Measurements from ENCODE around the gene CD79B. TPM values are rescaled to one million over a fixed set of nuclear protein-coding genes. Genes with fewer than 3 reads are reported as not detected.
"Not testable (repeated sequence)": the region's sequence is repeated elsewhere in the genome, so short reads cannot be mapped to it uniquely, and the experiment has no call there.

CD79B gene
- total RNA-seq, 2 donors from 2014 or later = 33.8 to 58.6 TPM

DNA sequence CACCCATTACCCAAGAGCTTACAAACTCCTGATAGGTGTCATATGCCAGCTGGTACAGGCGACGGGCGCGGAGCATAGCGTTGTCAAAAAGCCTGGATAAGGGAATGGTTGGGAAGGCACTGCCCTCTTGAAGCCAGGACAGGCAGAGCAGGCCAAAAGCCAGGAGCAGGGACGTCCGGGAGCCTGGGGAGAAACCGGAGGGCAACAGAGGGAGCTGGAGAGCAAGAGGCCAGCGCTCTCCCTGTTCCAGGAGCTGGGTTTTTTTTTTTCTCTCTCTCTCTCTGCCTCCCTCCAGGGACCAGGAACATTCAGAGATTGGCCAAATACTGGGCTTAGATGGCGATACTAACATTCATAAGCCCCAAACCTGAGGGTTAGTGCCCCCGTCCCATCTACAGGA, 50.8 kb downstream of the CD79B start:
- not testable (repeated sequence) for H3K36me3 Mint-ChIP-seq; H3K9me3 Mint-ChIP-seq; H3K27ac Mint-ChIP-seq; H3K27me3 Mint-ChIP-seq; ATAC-seq; DNase-seq (ENCODE audit: low spot score); H3K4me1 Mint-ChIP-seq (ENCODE audit: low read depth in 2 of 2); H3K4me3 Mint-ChIP-seq

DNA sequence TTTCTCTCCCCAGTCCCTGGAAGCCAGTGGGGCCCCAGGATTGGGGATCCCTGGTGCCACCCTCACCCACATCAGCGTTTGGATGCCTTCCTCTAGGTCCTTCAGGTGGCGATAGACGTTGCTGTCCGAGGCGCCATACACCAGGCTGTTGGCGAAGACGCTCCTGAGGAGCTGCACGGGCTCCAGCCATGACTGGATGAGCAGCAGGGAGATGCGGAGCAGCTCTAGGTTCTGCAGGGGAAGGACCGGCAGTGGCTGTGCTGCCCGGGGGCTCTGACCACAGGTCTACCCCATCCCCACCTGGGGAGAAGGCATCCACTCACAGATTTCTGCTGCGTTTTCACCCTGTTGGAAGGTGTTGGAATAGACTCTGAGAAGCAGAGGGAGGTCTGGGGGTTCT, 51.4 kb downstream of the CD79B start:
- DNase-seq (ENCODE audit: low spot score) (no peak), ATAC-seq (no peak)
- no peaks in the 10 kb centered on the region for H3K9me3 Mint-ChIP-seq
- no peak overlapping the region for H3K27ac Mint-ChIP-seq
- no peaks in the 10 kb centered on the region for H3K36me3 Mint-ChIP-seq
- H3K27me3 Mint-ChIP-seq = peaks cover 0 to 3% of the 10 kb centered on the region in 2 donors
- peaks cover 0 to 2% of the 10 kb centered on the region in 2 donors for H3K4me1 Mint-ChIP-seq (ENCODE audit: low read depth in 2 of 2)
- no peak overlapping the region for H3K4me3 Mint-ChIP-seq

Other genes starting within 250 kb of the CD79B start
- 100 to 1,000 TPM; 114 to 185 TPM for gene LIMD2, start 232.2 kb downstream of the CD79B start, total RNA-seq
- 10 to 100 TPM; 59.5 to 86.5 TPM for gene STRADA, start 190.5 kb downstream of the CD79B start, total RNA-seq
- 100 to 1,000 TPM in 1 of 2 donors, 10 to 100 TPM in 1; 72.6 to 102 TPM for gene CCDC47, start 158.7 kb downstream of the CD79B start, total RNA-seq
- 100 to 1,000 TPM; 107 to 161 TPM for gene DDX42, start 158.2 kb downstream of the CD79B start, total RNA-seq
- 100 to 1,000 TPM; 163 to 202 TPM for gene PSMC5, start 104.9 kb downstream of the CD79B start, total RNA-seq
- gene FTSJ3, start 104.7 kb downstream of the CD79B start, total RNA-seq = 100 to 1,000 TPM in 1 of 2 donors, 10 to 100 TPM in 1; 74.2 to 116 TPM
- gene SMARCD2, start 89.6 kb downstream of the CD79B start, total RNA-seq = 100 to 1,000 TPM; 102 to 136 TPM
- gene CSH2, start 58.7 kb downstream of the CD79B start, total RNA-seq = not detected
- gene GH2, start 50.4 kb downstream of the CD79B start, total RNA-seq = not detected
- gene CSH1, start 35.8 kb downstream of the CD79B start, total RNA-seq = not detected
- not detected for gene CSHL1, start 21.1 kb downstream of the CD79B start, total RNA-seq
- not detected for gene GH1, start 13.5 kb downstream of the CD79B start, total RNA-seq
- under 1 TPM in 1 of 2 donors, not detected in 1; 0.08 TPM for gene SCN4A, start 40.6 kb upstream of the CD79B start, total RNA-seq
- gene PRR29, start 66.0 kb upstream of the CD79B start, total RNA-seq = 1 to 10 TPM in 1 of 2 donors, under 1 TPM in 1; 0.50 to 1.0 TPM
- 10 to 100 TPM; 14.1 to 20.7 TPM for gene ICAM2, start 88.3 kb upstream of the CD79B start, total RNA-seq
- 100 to 1,000 TPM; 131 TPM for gene ERN1, start 197.8 kb upstream of the CD79B start, total RNA-seq

Measured in natural killer cell treated with Interleukin-12 subunit alpha and Interleukin-12 subunit beta and Interleukin-15 and Interleukin-18, amount 100 ng/mL, for 72 hours (primary cell).